SK-N-SH (cell line): ENCODE results near the gene TMEM106C. TPM values are rescaled to one million over a fixed set of nuclear protein-coding genes. Genes with fewer than 3 reads are reported as not detected.

Experiments used
- CTCF ChIA-PET: fragments of 300-600, 350-600 bp; formaldehyde crosslinking; extraction: SDS; loops from one replicate; lab custom pipeline; 2021; lab: Yijun Ruan, JAX
- POLR2A ChIA-PET: fragments of 350-600 bp; sonication (Branson Sonifier 250); formaldehyde crosslinking; extraction: SDS; loops from one replicate; lab custom pipeline; 2020; ENCODE audit warnings: antibody characterized with exemption, inconsistent platforms; lab: Yijun Ruan, JAX
- DNase-seq: peaks from one replicate; pipeline ENCODE4 v3.0.0; 2012
- H2AFZ ChIP-seq: fragments of 200-600 bp; sonication (generic); 2 replicates; pipeline ENCODE4 v1.8.1; 2016; ENCODE audit warnings: antibody characterized with exemption, mild to moderate bottlenecking, low read depth
- H3F3A ChIP-seq: fragments of 200-600 bp; sonication (generic); replicated peaks from 2 replicates; pipeline ENCODE3; 2016; ENCODE audit warnings: antibody characterized with exemption, mild to moderate bottlenecking; ENCODE audit not compliant: insufficient read depth
- H3K27ac ChIP-seq, 2 experiments: fragments of 200-500 bp in 1 of 2; fragments of 200-600 bp in 1 of 2; sonication (Bioruptor generic) in 1 of 2; sonication (generic), shearing (Covaris generic) in 1 of 2; 2 replicates each; pipeline versions ENCODE4 v1.5.1 to v1.6.1; 2014 to 2016; ENCODE audit warnings: low read depth in 2 of 2, inconsistent platforms in 1 of 2, low read length in 1 of 2, mild to moderate bottlenecking in 1 of 2, mixed read lengths in 1 of 2
- H3K27me3 ChIP-seq: fragments of 200-600 bp; sonication (generic), shearing (Covaris generic); 2 replicates; pipeline ENCODE4 v1.6.1; 2016; ENCODE audit warnings: mixed run types; ENCODE audit not compliant: insufficient read depth
- H3K36me3 ChIP-seq, 2 experiments: fragments of 200-500 bp in 1 of 2; fragments of 200-600 bp in 1 of 2; sonication (Bioruptor generic) in 1 of 2; sonication (generic) in 1 of 2; replicated peaks in 1 of 2; 2 replicates each; pipeline versions ENCODE3 to v1.5.1; 2014 to 2016; ENCODE audit warnings: low read length in 1 of 2, mild to moderate bottlenecking in 1 of 2; ENCODE audit not compliant: insufficient read depth in 2 of 2, control insufficient read depth in 1 of 2
- H3K4me1 ChIP-seq, 2 experiments: fragments of 200-500 bp in 1 of 2; fragments of 200-600 bp in 1 of 2; sonication (Bioruptor generic) in 1 of 2; sonication (generic), shearing (Covaris generic) in 1 of 2; 2 replicates each; pipeline versions ENCODE4 v1.5.1 to v1.6.1; 2014 to 2016; ENCODE audit warnings: low read depth in 1 of 2, low read length in 1 of 2, mixed run types in 1 of 2; ENCODE audit not compliant: insufficient read depth in 2 of 2, control insufficient read depth in 1 of 2
- H3K4me2 ChIP-seq: fragments of 200-600 bp; sonication (generic), shearing (Covaris generic); 2 replicates; pipeline ENCODE4 v1.6.1; 2017; ENCODE audit warnings: mixed run types
- H3K4me3 ChIP-seq, 2 experiments: fragments of 200-500 bp in 1 of 2; fragments of 200-600 bp in 1 of 2; sonication (Bioruptor generic) in 1 of 2; sonication (generic), shearing (Covaris generic) in 1 of 2; 2 replicates each; pipeline versions ENCODE4 v1.5.1 to v1.8.1; 2014 to 2016; ENCODE audit warnings: low read depth in 2 of 2, inconsistent platforms in 1 of 2, low read length in 1 of 2, mild to moderate bottlenecking in 1 of 2, mixed read lengths in 1 of 2, moderate library complexity in 1 of 2
- H3K79me2 ChIP-seq: fragments of 200-600 bp; sonication (generic); 2 replicates; pipeline ENCODE4 v1.8.1; 2017; ENCODE audit warnings: mild to moderate bottlenecking; ENCODE audit not compliant: insufficient read depth
- H3K9ac ChIP-seq: fragments of 200-600 bp; sonication (generic); 2 replicates; pipeline ENCODE4 v1.6.1; 2017; ENCODE audit warnings: mixed run types
- H3K9me2 ChIP-seq: fragments of 200-600 bp; sonication (generic); 2 replicates; pipeline ENCODE4 v1.6.1; 2017; ENCODE audit warnings: mixed run types
- H3K9me3 ChIP-seq: fragments of 200-600 bp; sonication (generic); 2 replicates; pipeline ENCODE4 v1.6.1; 2017; ENCODE audit warnings: mixed run types, mild to moderate bottlenecking, moderate library complexity
- H4K20me1 ChIP-seq: fragments of 200-600 bp; sonication (generic); 2 replicates; pipeline ENCODE4 v1.6.1; 2017; ENCODE audit warnings: mild to moderate bottlenecking, mixed run types; ENCODE audit not compliant: insufficient read depth
- FOXM1 ChIP-seq: IDR thresholded peaks from 2 replicates; pipeline ENCODE4 v1.4.0; 2012; ENCODE audit warnings: low read depth, mild to moderate bottlenecking
- GATA2 ChIP-seq: sonication (generic); formaldehyde crosslinking; IDR thresholded peaks from 2 replicates; pipeline ENCODE4 v1.5.0; 2020; ENCODE audit warnings: mild to moderate bottlenecking, missing genetic modification reagents
- IRF3 ChIP-seq: fragments of 150-350 bp; IDR thresholded peaks from 2 replicates; pipeline ENCODE4 v1.6.1; 2016; ENCODE audit warnings: mild to moderate bottlenecking, low read depth, low read length
- NFIC ChIP-seq: IDR thresholded peaks from 2 replicates; pipeline ENCODE4 v1.4.0; 2012; ENCODE audit warnings: borderline replicate concordance
- NRF1 ChIP-seq: IDR thresholded peaks from 2 replicates; pipeline ENCODE4 v1.6.1; 2012; ENCODE audit warnings: low read depth, mild to moderate bottlenecking, low read length
- RAD21 ChIP-seq: IDR thresholded peaks from 2 replicates; pipeline ENCODE4 v1.6.1; 2012; ENCODE audit warnings: mild to moderate bottlenecking, low read length
- REST ChIP-seq: IDR thresholded peaks from 2 replicates; pipeline ENCODE4 v1.6.1; 2012; ENCODE audit warnings: mild to moderate bottlenecking, low read depth, low read length, moderate library complexity
- RXRA ChIP-seq: IDR thresholded peaks from 2 replicates; pipeline ENCODE4 v1.4.0; 2012; ENCODE audit warnings: low read depth, mild to moderate bottlenecking, borderline replicate concordance
- SMC3 ChIP-seq: IDR thresholded peaks from 2 replicates; pipeline ENCODE4 v1.6.1; 2012; ENCODE audit warnings: low read depth, low read length, improper control_type of control experiment
- TCF12 ChIP-seq: IDR thresholded peaks from 2 replicates; pipeline ENCODE4 v1.4.0; 2012
- YY1 ChIP-seq: IDR thresholded peaks from 2 replicates; pipeline ENCODE4 v1.4.0; 2012; ENCODE audit warnings: low read depth, mild to moderate bottlenecking
- WGBS: methylation state at CpG from one replicate; pipeline ENCODE4 v1.1.6; 2017; ENCODE audit warnings: low lambda C conversion rate; 5-methylcytosine and 5-hydroxymethylcytosine counted together
- polyA plus RNA-seq, 3 experiments: library from polyadenylated mRNA; depleted of rRNA; stranded (reverse); fragments of >200 nt; gene quantifications; 2 replicates each; pipeline ENCODE4 v1.2.3, GENCODE V29; 2012
- TF ChIP-seq, protein P1 (sequence below): fragments of 150-350 bp; IDR thresholded peaks from 2 replicates; pipeline ENCODE4 v1.6.1; 2017; ENCODE audit warnings: antibody characterized with exemption, low read length, low read depth, borderline replicate concordance
- TF ChIP-seq, protein P2 (sequence below): fragments of 200-600 bp; sonication (generic); IDR thresholded peaks from 2 replicates; pipeline ENCODE4 v1.6.1; 2017; ENCODE audit warnings: antibody characterized with exemption, mild to moderate bottlenecking, moderate library complexity

The TMEM106C gene
- polyA plus RNA-seq, 1 of the 3 experiments (the other 2 are of a cell fraction): 133 TPM

DNA sequence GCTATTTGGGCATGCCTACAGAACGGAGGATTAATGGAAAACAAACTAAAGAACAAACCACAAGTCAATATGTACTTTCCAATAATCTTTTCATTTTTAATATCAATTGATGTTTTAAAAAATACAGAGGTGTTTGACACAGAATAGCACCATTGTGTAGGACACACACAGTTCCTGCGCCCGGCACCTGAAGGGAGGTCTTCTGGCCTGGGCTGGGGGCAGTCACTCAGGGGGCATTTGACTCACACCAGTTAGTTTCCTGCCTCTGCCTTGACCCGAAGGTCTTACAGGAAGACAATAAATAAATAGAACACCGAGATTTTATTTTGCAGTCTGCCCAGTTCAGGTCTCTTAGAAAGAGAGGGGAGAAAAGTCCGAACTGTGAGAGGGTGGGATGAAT, 9.5 kb downstream of the TMEM106C start:
- ChIA-PET POLR2A (no interaction called here), CTCF (interaction anchor here (0.6 kb wide), 1 partner anchor 31 kb away, joined by 3 read pairs; no protein-coding TSS in a partner anchor)
- TF ChIP-seq REST (no peak), TCF12 (no peak), IRF3 (no peak)
- Histone ChIP-seq H3K79me2 (no peaks in the 10 kb centered on the region), H3K4me3 (no peak overlapping the region), H3F3A (no peaks in the 10 kb centered on the region), H3K27me3 (no peaks in the 10 kb centered on the region), H2AFZ (no peak overlapping the region), H3K36me3 (peaks cover 0 to 15% of the 10 kb centered on the region in 2 experiments), H3K9ac (no peak overlapping the region), H4K20me1 (no peaks in the 10 kb centered on the region), H3K4me2 (no peak overlapping the region), H3K9me3 (no peaks in the 10 kb centered on the region), H3K4me1 (no peaks in the 10 kb centered on the region; a peak in 1 of 4 replicates), H3K27ac (no peak overlapping the region), H3K9me2 (no peaks in the 10 kb centered on the region)
- no peak for DNase-seq
- WGBS: 71% methylated on average over 6 of the region's 6 CpGs

GRCh38 chr12:47973870-47974269, 10.5 kb downstream of the TMEM106C start:
- no peaks in the 10 kb centered on the region; a peak in 1 of 4 replicates for H3K4me1 ChIP-seq
- no peaks in the 10 kb centered on the region for H3K27me3 ChIP-seq
- no peak overlapping the region for H3K27ac ChIP-seq
- H3K79me2 ChIP-seq: no peaks in the 10 kb centered on the region
- no peaks in the 10 kb centered on the region for H3K9me2 ChIP-seq
- H3F3A ChIP-seq: no peaks in the 10 kb centered on the region
- H3K36me3 ChIP-seq: peaks cover 0 to 7% of the 10 kb centered on the region in 2 experiments
- H3K9me3 ChIP-seq: no peaks in the 10 kb centered on the region
- H4K20me1 ChIP-seq: no peaks in the 10 kb centered on the region
- no peak overlapping the region for H3K4me2 ChIP-seq
- WGBS: 68% methylated on average over 5 of the region's 9 CpGs
- POLR2A ChIA-PET: no interaction called here
- H2AFZ ChIP-seq: no peak overlapping the region
- CTCF ChIA-PET: interaction anchor here (1.8 to 1.9 kb wide), 2 partner anchors 9 to 11 kb away, joined by 5 to 7 read pairs; partner anchors contain the start of gene TMEM106C
- no peak overlapping the region for H3K9ac ChIP-seq
- no peak overlapping the region for H3K4me3 ChIP-seq
- DNase-seq: no peak
- no peak for TF ChIP-seq NFIC
- TF ChIP-seq SMC3: no peak
- TF ChIP-seq, protein P1, sequence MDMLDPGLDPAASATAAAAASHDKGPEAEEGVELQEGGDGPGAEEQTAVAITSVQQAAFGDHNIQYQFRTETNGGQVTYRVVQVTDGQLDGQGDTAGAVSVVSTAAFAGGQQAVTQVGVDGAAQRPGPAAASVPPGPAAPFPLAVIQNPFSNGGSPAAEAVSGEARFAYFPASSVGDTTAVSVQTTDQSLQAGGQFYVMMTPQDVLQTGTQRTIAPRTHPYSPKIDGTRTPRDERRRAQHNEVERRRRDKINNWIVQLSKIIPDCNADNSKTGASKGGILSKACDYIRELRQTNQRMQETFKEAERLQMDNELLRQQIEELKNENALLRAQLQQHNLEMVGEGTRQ: no peak
- no peak for TF ChIP-seq FOXM1
- TF ChIP-seq YY1: no peak
- no peak for TF ChIP-seq NRF1
- no peak for TF ChIP-seq IRF3
- TF ChIP-seq GATA2 (CRISPR knock-in tag): no peak
- TF ChIP-seq RXRA: no peak
- TF ChIP-seq, protein P2, sequence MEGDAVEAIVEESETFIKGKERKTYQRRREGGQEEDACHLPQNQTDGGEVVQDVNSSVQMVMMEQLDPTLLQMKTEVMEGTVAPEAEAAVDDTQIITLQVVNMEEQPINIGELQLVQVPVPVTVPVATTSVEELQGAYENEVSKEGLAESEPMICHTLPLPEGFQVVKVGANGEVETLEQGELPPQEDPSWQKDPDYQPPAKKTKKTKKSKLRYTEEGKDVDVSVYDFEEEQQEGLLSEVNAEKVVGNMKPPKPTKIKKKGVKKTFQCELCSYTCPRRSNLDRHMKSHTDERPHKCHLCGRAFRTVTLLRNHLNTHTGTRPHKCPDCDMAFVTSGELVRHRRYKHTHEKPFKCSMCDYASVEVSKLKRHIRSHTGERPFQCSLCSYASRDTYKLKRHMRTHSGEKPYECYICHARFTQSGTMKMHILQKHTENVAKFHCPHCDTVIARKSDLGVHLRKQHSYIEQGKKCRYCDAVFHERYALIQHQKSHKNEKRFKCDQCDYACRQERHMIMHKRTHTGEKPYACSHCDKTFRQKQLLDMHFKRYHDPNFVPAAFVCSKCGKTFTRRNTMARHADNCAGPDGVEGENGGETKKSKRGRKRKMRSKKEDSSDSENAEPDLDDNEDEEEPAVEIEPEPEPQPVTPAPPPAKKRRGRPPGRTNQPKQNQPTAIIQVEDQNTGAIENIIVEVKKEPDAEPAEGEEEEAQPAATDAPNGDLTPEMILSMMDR: no peak
- no peak for TF ChIP-seq RAD21
- TF ChIP-seq REST: no peak
